Putamen (tissue), 1 donor: ENCODE data around the gene LDLRAD4.

Experiments used
- DNase-seq: peaks from one replicate; pipeline ENCODE4 v3.0.0-alpha.2; 2016; ENCODE audit warnings: low spot score

The LDLRAD4 gene

GRCh38 chr18:13371689-13372418, 153.3 kb downstream of the LDLRAD4 start:
- no peak for DNase-seq

DNA sequence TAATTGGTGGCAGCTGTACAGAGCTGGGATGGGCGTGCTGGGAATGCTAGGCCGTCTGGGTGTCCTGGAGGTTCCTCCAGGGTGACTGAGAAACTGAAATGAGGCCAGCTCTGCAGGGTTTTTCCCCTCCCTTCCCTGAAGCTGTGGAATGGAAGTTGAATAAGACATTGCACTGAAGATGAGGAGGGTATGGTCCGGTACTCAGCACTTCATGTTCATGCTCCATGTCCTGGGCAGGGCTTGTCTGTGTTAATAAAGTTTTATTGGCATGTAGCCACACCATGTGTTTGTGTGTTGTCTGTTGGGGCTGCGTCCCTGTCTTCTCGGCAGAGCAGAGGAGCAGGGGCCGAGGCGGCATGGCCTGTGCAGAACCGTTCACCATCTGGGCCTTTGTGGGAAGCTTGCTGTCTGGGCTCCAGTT, 154.0 kb downstream of the LDLRAD4 start:
- DNase-seq: no peak

DNA sequence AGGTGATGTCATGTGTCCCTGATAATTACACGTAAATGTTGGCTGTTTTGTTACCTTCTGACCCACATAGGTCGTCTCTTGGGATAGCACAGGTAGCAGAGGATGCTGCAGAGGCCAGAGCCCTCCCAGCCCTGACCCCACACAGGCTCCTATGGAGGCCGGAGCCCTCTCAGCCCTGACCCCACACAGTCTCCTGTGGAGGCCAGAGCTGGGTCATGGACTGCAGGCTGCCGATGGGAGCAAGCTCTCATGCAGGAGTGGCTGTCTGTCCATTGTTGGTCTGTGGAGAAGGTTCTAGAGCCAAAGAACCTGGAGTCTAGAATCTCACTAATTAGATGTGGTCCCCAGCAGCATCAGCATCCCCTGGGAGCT, 155.5 kb downstream of the LDLRAD4 start:
- DNase-seq: no peak

DNA sequence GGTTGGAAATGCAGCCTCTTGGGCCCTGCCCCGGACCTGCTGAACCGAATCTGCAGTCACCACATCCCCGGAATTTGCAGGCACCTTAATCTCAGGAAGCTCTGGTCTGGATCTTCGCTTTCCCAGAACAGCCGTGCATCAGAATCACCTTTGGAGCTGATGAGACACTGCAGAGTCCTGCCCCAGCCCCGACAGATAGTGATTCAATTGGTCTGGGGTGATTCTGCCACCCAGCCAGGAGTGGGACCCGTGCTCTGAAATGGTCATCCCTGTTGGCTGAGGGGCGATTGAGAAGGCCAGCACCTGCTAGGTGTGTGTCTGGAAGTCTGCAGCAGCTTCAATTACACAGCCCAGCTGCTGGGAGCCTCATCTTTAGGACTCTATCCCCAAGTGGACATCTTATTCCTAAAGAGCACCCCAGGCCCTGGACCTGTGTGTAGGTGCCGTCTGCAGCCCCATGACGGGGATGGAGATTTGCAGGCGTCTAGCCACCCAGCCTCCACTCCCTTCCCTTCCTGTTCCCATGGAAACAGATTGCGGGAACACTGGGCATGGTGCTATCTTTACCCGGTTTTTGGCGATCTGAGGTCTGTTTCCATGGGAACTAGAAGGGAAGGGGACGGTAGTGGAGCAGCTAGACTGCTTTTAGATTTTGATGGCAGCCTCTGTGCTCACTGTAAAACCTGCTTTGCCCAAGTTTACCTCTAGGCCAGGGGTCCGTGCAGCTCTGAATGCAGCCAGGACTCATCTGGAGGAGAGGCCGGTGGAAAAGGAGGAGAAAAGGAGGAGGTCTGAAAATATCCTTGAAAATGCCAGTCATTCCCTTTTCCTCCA, 156.1 kb downstream of the LDLRAD4 start:
- DNase-seq: no peak

DNA sequence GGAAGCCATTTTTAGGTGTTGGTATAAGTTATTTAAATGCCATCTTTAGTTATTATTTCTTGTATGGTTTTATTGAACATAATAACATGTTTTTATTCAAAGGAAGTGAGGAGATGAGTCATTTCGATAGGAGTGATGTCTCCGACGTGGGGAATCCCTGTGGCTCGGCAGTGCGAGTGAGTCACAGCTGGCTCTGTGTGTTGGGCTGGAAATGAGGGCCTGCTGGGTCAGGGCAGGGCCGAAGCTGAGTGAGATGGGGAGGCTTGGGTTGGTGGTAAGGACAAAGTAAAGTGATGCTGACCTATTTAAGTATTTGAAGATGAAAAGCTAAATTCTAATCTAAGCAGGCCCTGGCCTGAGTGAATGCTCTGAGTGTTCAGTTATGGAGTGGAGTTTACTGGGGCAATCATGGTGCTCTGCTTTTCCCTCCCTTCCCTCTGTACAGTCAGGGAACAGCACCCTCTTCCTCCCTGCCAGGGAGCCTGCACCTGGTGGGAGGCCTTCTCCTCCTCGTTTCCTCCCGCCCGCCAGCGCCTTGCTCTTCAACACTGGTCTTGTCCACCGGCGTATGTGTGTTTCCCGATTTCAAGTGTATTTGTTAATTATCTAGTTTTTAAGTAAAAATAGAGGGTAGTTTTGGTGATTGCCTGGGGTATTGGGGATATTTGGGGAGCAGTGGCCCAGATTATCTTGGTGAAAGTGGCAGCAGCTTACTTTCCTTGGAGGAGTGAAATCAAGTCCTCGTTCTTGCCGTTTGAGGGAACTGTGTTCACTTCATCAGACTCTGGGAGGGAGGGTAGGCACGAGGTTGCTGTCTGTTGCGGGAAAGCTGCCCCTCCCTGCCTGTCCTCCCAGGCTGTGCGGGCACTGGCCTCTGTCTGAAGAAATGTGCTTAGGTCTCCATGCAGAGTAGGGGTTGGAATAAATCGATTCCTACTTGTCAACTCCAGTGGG, 157.0 kb downstream of the LDLRAD4 start:
- DNase-seq: no peak

- DNase-seq: no peak
These were observed 157.8 kb downstream of the LDLRAD4 start for GRCh38 chr18:13376298-13376840.

GRCh38 chr18:13376841-13377351, 158.3 kb downstream of the LDLRAD4 start:
- no peak for DNase-seq

GRCh38 chr18:13377496-13377895, 158.9 kb downstream of the LDLRAD4 start:
- DNase-seq: no peak

- no peak for DNase-seq
These were observed 159.6 kb downstream of the LDLRAD4 start for GRCh38 chr18:13378150-13378549.

DNA sequence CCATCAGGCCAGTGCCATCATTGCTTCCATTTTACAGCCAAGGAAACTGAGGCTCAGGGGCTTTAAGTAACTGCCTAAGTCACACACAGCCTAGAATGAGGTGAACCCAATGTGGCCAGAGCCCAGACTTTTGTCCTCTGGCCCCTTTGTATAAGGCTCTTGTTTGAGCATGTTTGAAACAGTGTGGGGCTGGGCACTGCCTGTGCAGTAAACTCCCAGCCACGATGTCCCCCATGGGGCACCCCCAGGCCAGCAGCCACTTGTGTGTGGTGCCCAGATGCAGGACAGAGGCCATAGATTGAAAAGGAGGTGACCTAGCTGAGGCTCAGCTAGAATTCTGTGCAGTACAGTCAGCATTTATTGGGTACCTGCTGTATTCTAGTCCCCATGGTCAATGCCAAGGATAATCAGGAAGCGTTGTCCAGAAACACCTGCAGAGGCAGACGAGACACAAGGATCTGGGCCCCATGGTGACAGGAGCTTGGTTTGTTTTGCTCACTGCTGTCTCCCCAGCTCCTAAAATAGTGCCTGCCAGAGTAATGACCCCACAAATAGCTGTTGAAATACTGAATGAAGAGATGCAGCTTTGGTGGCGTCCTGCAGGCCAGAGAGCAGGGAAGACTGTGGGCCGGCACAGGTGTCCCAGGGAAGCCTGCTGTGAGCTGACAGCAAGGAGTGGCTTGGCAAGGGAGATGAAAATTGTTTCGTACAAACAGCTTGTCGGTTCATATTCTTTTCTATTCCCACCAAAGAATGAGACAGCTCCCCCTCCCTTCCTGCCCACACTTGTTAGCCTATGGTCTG, 160.7 kb downstream of the LDLRAD4 start:
- DNase-seq: no peak

DNA sequence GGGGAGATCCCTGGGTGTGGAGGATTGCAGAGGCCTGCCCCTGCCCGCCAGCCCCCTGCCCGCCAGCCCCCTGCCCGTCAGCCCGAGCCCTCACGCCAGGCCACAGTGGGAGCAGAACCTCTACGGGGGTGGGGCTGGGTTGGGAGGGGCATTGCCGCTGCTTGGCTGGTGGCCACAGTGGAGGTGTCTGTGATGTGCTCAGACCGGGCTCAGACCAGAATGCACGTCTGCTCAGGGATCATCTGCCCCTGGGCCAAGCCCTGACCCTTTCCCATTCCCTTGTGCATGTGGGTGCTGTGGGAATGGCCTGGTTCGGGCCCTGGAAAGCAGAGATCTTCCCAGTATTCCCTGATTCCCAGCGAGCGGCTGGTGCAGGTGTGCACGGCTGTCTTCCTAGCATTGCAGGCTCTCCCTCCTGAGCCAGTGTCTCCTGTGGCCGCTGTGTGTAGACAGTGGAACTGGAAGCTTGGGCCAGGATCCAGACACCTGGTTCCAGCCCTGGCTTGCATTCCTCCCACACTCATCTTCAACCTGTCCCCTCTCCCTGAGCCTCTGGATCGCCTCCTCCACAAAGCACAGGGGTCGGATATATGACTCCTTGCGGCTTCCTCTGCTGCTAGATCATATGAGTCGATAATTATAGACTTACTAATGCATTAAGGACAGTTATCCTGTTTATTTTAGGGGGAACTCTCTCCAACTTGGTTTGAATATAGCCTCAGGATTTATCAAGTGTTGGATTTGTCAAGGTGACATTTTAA, 161.6 kb downstream of the LDLRAD4 start:
- no peak for DNase-seq

DNA sequence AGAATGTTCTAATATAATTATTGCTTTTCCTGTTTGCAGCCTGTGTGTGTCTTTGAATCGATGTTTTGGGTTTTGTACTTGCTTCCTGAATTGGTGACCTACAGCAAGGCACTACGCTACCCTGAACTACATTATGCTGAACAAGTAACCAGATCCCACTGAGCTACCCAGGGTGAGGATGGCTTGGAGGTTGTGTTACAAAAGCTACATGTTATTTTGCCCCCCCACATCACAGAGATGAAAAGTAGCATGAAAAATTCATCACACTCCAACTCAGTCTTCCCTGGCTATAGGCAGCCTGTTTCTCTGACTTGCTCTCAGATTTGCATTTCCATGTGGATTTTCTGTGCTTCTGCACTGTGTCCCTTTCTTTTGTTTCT, 162.1 kb downstream of the LDLRAD4 start:
- no peak for DNase-seq

GRCh38 chr18:13381331-13381730, 162.8 kb downstream of the LDLRAD4 start:
- DNase-seq: no peak

GRCh38 chr18:13381944-13382365, 163.4 kb downstream of the LDLRAD4 start:
- DNase-seq: peak; percentile 55

- DNase-seq: no peak
These were observed 163.9 kb downstream of the LDLRAD4 start for GRCh38 chr18:13382366-13382953.

DNA sequence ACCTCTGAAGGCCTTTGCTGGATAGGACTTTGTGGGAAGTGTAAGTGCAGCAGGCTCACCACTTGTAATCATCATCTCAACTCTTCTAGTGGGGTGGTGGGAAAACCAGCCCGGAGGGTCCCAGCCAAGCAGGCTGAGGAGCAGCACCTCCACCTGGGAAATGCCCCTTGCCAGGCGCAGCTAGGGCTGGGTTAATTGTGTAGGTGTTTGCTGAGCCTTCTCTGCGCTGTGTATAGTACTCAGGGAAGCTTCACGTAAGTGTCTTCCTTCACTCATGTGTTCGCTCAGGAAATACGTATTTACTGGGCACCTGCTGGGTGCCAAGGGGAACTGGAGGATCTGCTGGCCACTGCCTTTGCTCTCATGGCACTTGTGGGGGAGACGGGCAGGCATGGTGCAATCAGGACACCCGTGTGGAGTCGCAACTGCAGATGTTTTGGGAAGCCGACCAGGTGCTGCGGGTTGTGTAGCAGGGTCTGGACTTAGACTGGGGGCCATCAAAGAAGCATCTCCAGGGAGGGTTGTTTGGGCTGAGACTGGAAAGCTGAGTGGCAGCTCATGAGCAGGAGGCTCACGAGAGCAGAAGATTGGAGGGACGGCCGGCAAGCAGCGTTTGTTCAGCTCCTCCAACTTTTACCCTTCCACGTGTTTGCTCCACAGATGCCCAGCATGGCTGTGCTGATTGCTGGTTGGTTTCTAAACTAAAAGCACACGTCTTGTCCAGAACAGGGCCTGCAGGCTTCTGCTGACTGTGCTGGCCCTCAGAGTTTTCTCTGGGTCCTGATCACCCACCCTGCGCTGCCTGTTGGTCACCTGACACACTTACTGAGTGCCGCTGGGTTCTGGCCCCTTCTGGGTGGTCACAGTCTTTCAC, 164.6 kb downstream of the LDLRAD4 start:
- no peak for DNase-seq

- DNase-seq: no peak
These were observed 168.6 kb downstream of the LDLRAD4 start for GRCh38 chr18:13386891-13387801.
